Fibroblast of the aortic adventitia (primary cell): ENCODE measurements around the gene SERTAD4. TPM values are rescaled to one million over a fixed set of nuclear protein-coding genes. Genes with fewer than 3 reads are reported as not detected.
A peak's percentile ranks its signal among the peaks of the same experiment; 100 is the strongest.

ENCODE experiments used
- DNase-seq: peaks from one replicate; pipeline ENCODE4 v3.0.0-alpha.2; 2010; ENCODE audit warnings: low read depth
- H3K4me3 ChIP-seq: 2 replicates; pipeline ENCODE4 v1.5.1; 2011; ENCODE audit warnings: low read depth, mild to moderate bottlenecking, control low read depth, low read length, moderate library complexity
- total RNA-seq: library from RNA; depleted of rRNA; stranded (reverse); fragments of >200 nt; gene quantifications from 2 replicates; pipeline ENCODE4 v1.2.3, GENCODE V29; 2012; ENCODE audit warnings: low replicate concordance
- TF ChIP-seq, protein P1 (sequence below): IDR thresholded peaks from 2 replicates; pipeline ENCODE4 v1.5.1; 2011; ENCODE audit warnings: mild to moderate bottlenecking, low read length, control low read depth, inconsistent platforms; ENCODE audit not compliant: insufficient read depth

The SERTAD4 gene
- total RNA-seq, 1 donor: 16.7 TPM

DNA sequence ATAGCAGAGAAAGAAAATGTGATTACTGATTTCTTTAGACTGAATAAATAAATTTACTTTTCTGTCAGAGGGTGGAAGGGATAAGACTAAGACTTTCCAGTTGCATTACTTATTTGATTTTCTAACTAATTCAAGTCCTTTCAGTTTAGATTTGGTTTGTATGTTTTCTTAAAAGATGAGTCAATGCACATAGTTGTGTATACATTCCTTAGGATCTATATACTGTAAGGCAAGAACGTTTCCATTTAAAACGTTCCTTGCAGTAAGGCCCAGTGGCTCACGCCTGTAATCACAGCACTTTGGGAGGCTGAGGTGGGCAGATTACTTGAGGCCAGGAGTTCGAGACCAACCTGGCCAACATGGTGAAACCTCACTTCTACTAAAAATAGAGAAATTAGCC is 14.5 kb upstream of the SERTAD4 start:
- DNase-seq: no peak
- TF ChIP-seq, protein P1, sequence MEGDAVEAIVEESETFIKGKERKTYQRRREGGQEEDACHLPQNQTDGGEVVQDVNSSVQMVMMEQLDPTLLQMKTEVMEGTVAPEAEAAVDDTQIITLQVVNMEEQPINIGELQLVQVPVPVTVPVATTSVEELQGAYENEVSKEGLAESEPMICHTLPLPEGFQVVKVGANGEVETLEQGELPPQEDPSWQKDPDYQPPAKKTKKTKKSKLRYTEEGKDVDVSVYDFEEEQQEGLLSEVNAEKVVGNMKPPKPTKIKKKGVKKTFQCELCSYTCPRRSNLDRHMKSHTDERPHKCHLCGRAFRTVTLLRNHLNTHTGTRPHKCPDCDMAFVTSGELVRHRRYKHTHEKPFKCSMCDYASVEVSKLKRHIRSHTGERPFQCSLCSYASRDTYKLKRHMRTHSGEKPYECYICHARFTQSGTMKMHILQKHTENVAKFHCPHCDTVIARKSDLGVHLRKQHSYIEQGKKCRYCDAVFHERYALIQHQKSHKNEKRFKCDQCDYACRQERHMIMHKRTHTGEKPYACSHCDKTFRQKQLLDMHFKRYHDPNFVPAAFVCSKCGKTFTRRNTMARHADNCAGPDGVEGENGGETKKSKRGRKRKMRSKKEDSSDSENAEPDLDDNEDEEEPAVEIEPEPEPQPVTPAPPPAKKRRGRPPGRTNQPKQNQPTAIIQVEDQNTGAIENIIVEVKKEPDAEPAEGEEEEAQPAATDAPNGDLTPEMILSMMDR: no peak
- no peak overlapping the region for H3K4me3 ChIP-seq

GRCh38 chr1:210222340-210223006 is 10.1 kb upstream of the SERTAD4 start:
- DNase-seq: no peak
- TF ChIP-seq, protein P1: no peak
- no peak overlapping the region for H3K4me3 ChIP-seq

DNA sequence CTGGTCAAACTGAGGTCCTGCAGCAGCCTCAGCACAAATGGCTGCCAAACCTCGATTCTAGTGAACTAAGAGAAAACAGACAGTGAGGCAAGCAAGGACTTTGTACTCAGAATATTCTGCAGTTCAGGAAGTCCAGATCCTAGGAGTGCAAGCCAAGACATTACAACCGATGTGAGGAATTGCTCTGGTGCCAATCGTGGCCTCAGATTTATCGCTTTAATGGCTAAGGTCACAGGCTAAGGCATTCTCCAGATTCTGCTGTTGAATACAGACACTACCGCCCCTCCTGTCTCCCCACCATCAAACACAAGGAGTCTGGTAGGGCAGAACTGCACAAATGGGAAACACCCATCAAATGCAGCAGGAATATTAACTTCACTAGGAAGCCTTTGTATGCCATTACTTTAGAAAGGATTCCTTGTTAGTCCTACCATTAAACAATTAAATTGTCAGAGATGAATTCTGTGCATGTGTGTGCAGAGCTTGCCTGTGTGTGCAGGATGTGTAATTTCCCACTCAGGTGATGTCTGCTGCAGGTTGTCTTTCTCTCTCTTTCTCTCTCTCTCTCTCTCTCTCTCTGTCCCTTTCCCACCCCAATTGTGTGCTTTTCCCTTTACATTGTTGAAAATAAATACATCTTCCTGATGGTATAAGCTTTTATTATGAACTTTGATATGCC is 9.2 kb upstream of the SERTAD4 start:
- DNase-seq: no peak
- TF ChIP-seq, protein P1: no peak
- H3K4me3 ChIP-seq: no peak overlapping the region

DNA sequence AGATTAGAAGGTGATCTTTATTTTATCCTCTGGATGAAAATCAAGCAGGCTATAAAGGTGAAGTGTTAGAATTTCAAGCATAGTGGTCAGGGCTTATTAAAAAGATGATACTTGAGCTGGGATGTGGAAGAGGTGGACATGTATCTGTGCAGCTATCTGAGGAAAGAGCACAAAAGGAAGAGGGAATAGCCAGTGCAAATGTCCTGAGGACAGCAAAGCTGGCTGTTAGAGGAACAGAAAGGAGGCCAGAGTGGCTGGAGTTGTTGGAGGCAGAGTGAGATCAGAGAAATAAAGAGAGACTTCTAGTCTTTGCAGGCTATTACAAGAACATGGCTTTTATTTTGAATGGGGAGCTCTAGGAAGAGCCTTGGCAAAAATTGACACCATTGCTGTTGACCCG is 4.4 kb upstream of the SERTAD4 start:
- no peak overlapping the region for H3K4me3 ChIP-seq
- DNase-seq: no peak
- TF ChIP-seq, protein P1: no peak

DNA sequence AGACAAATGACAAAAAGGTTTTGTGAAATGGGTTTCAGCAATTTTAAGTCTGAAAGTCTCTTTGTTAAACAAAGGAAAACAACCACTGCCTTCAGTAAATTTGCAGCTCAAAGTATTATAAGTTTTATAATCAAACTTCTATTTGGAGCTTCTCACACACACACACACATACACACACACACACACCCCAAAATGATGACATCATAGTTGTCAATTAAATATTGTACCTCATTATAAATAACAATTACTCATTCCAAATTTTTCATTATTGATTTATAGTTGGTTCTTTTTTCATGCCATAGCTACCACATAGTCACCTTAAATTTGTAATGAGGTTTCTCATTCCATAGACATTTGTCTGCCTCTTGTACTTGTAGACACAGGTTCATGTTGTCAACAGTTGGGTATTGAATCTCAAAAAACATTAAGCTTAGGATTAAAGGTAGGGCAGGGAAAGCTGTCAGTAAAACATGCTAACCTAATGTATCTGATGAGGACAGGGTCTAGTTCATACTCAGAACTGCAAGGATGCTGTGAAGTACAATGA is 2.4 kb upstream of the SERTAD4 start:
- no peak for DNase-seq

GRCh38 chr1:210231846-210232510 is 618 bp upstream of the SERTAD4 start:
- DNase-seq: peak; percentile 81
- TF ChIP-seq, protein P1: no peak
- H3K4me3 ChIP-seq: peak overlapping the region; percentile 74

More for the DNA sequence above, 2.4 kb upstream of the SERTAD4 start:
- TF ChIP-seq, protein P1: no peak
- no peak overlapping the region for H3K4me3 ChIP-seq
